Stimulated activated CD4-positive, alpha-beta T cell treated with anti-CD3 and anti-CD28 coated beads, Interleukin-4, amount 100 ng/mL, for 24 hours (primary cell): ENCODE data around the gene TMEM168.
"Not testable (repeated sequence)": the region's sequence is repeated elsewhere in the genome, so short reads cannot be mapped to it uniquely, and the experiment has no call there.

Experiments
- DNase-seq: peaks from one replicate; pipeline ENCODE4 v3.0.0-alpha.2; 2020

Gene TMEM168, protein sequence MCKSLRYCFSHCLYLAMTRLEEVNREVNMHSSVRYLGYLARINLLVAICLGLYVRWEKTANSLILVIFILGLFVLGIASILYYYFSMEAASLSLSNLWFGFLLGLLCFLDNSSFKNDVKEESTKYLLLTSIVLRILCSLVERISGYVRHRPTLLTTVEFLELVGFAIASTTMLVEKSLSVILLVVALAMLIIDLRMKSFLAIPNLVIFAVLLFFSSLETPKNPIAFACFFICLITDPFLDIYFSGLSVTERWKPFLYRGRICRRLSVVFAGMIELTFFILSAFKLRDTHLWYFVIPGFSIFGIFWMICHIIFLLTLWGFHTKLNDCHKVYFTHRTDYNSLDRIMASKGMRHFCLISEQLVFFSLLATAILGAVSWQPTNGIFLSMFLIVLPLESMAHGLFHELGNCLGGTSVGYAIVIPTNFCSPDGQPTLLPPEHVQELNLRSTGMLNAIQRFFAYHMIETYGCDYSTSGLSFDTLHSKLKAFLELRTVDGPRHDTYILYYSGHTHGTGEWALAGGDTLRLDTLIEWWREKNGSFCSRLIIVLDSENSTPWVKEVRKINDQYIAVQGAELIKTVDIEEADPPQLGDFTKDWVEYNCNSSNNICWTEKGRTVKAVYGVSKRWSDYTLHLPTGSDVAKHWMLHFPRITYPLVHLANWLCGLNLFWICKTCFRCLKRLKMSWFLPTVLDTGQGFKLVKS

GRCh38 chr7:112789817-112790585 is at the start of gene TMEM168:
TMEM168 (minus strand) TSS chr7:112790393; CDS start chr7:112784825, 5,568 bp downstream.
- peak; percentile 90 for DNase-seq

GRCh38 chr7:112835928-112836327 is 45.7 kb upstream of the TMEM168 start:
- not testable (repeated sequence) for DNase-seq

DNA sequence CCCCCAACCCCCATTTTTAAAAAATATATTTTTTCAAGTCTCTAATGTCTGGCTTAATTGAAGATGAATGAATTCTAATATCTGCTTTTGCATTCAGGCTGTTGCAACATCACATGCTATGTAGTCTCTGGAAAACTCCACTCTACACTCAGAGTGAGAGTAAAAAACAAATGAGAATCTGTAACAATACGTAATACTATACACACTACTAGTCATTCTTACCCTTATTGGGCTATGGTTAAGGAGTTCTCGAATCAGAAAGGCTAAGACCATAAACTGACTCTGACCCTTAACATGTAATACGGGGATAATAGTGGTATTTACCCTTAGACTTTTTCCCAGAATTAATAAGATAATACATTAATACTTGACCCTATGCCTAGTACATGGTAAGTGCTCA is 42.9 kb upstream of the TMEM168 start:
- DNase-seq = no peak

DNA sequence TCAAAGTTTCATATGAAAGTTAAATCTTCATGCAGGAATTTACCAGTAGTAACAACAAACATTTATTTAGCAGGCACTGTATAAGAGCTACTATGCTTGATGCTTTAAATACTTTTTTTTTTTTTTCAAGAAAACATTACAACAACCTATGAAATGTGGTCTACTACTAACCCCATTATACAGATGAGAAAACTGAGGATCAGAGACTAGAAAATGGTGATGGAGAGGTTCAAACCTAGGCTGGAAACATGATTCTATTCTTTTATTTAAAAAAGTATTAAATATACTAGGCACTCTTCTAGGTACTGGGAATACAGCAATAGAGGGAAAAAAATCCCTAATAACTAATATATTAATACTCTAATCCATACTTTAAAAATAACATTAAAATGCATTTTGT is 40.6 kb upstream of the TMEM168 start:
- DNase-seq = no peak

GRCh38 chr7:112828696-112829095 is 38.5 kb upstream of the TMEM168 start:
- DNase-seq = no peak

DNA sequence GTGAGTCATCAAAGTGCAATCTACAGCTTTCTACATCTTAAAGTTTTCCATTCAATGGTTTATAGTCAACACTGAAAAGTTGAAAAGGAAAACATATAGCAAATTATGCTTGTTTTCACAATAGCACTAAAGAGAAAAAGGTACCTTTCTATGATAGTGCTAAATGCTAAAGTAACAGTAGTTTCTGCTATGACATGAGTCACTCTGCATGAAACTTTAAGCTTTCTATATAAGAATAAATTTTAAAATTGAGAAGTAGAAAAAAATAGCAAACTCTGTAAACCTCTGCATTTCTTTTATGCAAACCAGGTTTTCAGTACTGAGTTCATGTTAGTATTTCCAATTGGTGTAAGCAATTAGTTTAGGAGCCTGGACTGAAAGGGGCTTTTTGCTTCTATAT is 31.2 kb upstream of the TMEM168 start:
- no peak for DNase-seq

DNA sequence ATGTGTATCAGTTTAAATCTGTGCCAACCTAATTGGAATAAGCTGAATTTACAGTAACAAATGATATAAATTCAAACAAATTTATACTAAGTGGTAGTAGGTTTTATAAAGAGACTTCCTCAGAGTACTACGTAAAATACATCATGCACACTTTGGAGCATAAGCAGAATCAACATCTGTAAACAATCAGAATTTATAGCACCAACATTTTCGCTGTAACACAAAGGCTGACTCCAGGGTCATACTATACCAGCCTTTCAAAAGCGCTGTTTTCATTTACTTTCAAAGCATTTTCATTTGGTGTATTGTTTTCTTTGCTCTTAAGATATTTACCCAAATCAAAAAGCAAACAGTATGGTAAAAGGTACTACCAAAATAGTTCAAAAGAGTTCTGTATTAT is 29.3 kb upstream of the TMEM168 start:
- no peak for DNase-seq

DNA sequence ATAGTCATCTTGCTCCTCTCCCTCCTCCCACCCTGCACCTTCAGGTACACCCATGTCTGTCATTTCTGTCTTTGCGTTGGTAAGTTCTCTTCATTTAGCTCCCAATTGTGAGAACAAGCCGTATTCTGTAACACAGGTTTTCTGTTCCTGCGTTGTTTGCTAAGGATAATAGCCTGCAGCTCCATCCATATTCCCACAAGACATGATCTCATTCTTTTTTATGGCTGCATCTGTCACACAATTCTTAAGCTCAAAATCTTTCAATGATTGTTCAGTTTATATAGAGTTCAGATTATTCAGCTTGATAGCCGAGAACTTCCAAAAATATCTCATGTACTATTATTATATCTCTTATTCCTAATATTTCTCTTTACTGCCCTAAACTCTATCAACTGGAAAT is 16.0 kb upstream of the TMEM168 start:
- no peak for DNase-seq

GRCh38 chr7:112802406-112802805 is 12.2 kb upstream of the TMEM168 start:
- no peak for DNase-seq

DNA sequence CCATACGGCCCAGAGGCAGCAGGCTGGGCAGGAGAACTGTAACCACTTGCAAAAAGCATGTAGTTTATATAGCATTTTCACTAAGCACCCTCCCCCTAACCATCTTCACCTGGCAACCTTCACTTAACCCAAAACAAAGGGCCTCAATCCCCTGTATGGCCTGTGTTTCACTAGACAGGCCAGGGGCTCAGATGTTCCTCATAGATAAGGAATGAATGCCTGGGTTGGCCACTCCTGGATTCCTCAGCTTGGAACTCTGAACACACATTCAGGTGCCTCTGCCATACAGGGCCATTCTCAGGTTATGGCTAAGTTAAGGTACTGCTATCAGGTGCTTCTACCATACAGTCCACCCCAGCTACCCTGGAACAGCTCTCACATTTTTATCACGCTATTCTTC is 10.3 kb upstream of the TMEM168 start:
- DNase-seq = no peak

- DNase-seq = no peak
These were observed 9.4 kb upstream of the TMEM168 start for GRCh38 chr7:112799448-112800120.

DNA sequence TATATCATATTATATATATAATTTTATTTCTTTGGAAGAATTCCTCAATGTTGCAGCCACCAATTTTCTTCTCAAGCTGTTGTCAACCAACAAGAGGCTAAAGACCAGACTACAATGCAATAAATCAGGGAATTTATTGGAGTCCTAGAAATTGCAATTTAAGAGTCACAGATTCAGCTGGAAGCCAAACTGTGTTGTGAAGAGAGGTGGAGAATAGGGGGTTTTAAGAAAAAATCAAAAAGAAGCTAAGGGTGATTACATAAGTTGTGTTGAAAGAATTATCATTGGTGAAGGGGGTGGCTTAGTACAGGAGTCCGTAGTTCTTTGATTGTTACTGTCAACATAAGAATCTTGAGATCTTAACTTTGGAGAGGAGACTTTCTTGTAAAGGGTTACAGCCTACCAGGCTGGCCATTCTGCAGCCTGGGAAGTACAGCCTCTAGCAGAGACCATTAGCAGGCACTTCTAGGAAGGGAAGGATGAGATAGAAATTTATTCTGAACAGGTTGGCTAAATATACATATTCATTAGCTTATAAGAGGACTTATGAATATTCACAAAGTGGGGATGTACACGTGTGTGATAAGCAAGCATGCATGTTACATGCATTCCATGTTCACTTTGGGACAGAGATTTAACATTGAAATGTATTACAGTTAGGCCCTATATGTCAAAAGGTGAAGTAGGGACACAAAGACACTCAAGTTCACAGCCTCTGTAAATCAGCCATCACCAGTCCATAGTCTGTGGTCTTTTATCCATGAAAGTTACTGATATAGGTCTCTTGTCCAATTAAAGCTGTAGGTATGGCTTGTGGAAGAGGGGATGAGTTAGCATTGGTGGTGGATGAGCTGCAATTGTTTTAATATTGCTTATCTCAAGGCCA is 8.3 kb upstream of the TMEM168 start:
- DNase-seq = no peak

DNA sequence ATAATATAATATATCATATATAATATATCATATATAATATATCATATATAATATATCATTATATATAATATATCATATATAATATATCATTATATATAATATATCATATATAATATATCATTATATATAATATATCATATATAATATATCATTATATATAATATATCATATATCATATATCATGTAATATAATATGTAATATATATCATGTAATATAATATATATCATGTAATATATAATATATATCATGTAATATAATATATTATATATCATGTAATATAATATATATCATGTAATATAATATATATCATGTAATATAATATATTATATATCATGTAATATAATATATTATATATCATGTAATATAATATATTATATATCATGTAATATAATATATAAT is 6.4 kb upstream of the TMEM168 start:
- DNase-seq = not testable (repeated sequence)

DNA sequence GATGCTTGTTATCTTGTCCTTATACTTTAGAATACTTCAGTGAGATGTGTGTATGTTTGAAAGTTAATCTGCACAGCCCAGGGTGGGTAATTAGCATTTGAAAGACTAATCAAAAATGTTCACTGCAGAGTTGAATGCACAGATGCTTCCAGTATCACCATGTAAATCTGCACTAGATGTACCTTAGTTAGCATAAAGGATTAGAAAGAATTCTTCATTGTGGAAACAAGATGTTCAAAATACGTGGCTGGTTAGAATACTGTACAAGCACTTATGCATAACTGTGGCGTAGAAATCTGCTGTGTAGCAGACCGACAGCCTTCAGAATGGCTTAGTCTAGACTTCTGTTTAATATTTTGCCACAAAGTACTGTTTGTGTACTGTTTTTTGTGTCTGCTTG is 2.2 kb upstream of the TMEM168 start:
- no peak for DNase-seq

DNA sequence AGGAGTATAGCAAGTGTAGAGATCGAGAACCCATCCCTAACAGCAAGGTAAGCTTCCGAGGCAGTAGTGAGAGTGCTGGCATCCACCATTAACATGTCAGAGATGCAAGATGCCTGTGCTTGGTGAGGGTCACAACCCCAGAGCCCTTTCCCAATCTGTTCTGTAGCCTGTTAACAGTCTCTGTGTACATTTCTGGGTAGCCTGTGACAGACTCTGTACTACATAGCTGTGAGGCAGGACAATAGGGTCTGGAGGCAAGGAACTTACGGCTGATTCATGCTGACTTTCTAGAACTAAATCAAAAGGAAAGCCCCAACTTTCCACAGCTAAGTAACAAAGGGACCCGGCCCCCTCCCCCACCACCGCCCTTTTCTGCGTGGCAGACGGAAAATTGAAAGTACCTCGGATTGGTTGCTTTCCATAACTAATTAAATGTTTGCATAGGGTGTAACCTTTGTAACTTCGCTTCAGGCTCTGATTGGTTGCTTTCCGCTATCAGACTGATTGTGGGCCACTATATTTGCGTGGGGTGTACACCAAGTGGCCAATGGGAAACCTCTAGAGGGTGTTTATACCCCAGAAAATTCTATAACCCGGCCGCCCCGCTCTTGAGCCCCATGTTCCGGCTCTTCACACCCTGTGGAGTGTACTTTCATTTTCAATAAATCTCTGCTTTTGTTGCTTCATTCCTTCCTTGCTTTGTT is 1.4 kb upstream of the TMEM168 start:
- DNase-seq = no peak

DNA sequence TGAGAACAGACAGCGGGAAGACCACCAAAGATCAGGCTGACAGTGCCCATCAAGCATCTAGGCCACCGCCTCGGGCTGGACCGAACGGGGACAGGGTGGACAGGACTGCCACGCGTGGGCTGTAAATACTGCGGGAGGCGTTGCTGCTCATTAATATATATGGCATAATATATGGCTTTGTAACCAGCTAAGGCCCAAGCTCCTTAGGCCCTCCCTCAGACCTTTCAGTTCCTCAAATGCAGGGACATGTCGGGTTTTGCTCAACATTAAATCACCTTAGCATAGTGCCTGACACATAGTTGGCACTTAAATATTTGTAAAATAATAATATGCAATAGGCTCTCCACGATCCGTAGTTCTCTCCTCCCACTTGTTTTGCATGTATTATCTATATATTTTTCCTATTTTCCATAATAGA is 402 bp upstream of the TMEM168 start:
- DNase-seq = no peak

GRCh38 chr7:112789453-112789816 is 758 bp downstream of the TMEM168 start:
- DNase-seq = no peak

DNA sequence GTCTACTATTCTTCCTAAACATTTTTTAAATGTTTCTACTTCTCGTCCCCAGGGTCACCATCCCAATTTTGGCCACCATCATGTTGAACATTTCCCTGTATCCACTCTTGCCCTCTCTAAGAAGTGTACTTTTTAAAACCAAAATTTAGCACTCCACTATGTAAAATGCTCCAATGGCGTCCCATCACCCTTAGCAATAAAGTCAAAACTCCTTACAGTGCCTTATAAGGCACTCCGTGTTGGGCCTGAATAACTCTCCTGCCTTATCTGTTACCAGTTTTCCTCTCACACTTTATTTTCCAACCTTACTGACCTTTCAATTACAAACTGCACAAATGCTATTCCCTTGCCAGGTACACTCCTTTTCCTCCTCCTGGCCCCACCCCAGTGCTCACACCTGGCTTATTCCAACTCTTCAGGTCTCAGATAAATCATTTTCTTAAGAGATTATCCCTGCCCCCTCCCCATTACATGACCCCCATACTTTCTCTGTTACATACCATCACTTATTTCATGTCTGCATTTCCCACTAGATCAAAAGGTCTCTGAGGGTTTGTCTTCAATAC is 1.3 kb downstream of the TMEM168 start:
- no peak for DNase-seq

DNA sequence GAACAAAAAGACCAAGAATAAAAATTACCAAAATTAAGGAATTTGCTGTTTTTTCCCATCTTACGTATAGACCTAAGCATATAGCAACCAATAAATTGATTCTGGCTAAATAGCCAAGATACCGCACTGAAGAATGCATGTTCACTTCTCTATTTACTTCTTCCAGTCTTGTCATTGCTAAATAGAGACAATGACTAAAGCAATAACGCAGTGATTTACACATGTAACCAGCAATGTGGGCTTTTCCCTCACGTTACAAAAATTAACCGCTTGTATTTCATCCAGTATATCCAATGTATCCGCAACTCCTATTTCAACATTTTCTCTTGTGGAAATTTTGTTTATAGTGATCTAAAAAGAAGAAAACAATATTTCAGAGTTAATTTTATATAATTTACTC is 5.6 kb downstream of the TMEM168 start:
- no peak for DNase-seq

DNA sequence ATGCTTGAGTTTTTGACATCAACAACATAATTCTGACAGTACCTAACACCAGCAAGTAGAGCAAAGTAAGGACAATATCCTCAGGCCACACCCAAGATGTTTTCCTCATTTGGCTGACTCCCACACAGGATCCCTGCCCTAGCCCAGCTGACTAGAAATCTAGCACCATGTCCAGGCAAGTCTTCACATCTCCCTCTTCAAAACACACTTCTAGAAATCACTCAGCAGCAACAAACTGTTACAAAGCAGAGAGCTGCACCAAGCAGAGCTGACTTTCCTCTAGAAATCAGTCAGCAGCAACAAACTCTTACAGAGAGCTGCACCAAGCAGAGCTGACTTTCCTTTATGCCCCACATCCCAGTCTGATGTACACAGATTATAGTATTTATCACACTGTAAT is 7.7 kb downstream of the TMEM168 start:
- DNase-seq = no peak

GRCh38 chr7:112781558-112781957 is 8.6 kb downstream of the TMEM168 start:
- DNase-seq = no peak
